Activated CD4-positive, alpha-beta T cell treated with anti-CD3 and anti-CD28 coated beads, Interleukin-2, amount 50 U/mL, for 48 hours (primary cell): Measurements from ENCODE around the gene PTPRN2.
"Not testable (repeated sequence)": the region's sequence is repeated elsewhere in the genome, so short reads cannot be mapped to it uniquely, and the experiment has no call there.

Source experiments
- DNase-seq, 2 experiments: peaks; one replicate each; pipeline ENCODE4 v3.0.0-alpha.2; 2020

Gene PTPRN2

GRCh38 chr7:158331826-158332450 lies 255.7 kb downstream of the PTPRN2 start:
- not testable (repeated sequence) for DNase-seq

- no peak for DNase-seq
These were observed 257.9 kb downstream of the PTPRN2 start for GRCh38 chr7:158329686-158330085.

- no peak for DNase-seq
These were observed 258.5 kb downstream of the PTPRN2 start for GRCh38 chr7:158329014-158329610.

- no peak for DNase-seq
These were observed 259.1 kb downstream of the PTPRN2 start for GRCh38 chr7:158328376-158329013.

- no peak for DNase-seq
These were observed 259.9 kb downstream of the PTPRN2 start for GRCh38 chr7:158327571-158328180.

GRCh38 chr7:158327012-158327411 lies 260.6 kb downstream of the PTPRN2 start:
- no peak for DNase-seq

GRCh38 chr7:158325530-158326381 lies 261.9 kb downstream of the PTPRN2 start:
- no peak for DNase-seq

- no peak for DNase-seq
These were observed 262.9 kb downstream of the PTPRN2 start for GRCh38 chr7:158324397-158325360.

GRCh38 chr7:158323741-158324396 lies 263.8 kb downstream of the PTPRN2 start:
- DNase-seq: no peak

GRCh38 chr7:158322616-158323530 lies 264.8 kb downstream of the PTPRN2 start:
- DNase-seq: no peak

- DNase-seq: no peak
These were observed 265.5 kb downstream of the PTPRN2 start for GRCh38 chr7:158321936-158322615.

- no peak for DNase-seq
These were observed 266.4 kb downstream of the PTPRN2 start for GRCh38 chr7:158321056-158321700.

GRCh38 chr7:158320328-158320727 lies 267.3 kb downstream of the PTPRN2 start:
- DNase-seq: no peak

- DNase-seq: no peak
These were observed 269.1 kb downstream of the PTPRN2 start for GRCh38 chr7:158318511-158318913.

- no peak for DNase-seq
These were observed 270.1 kb downstream of the PTPRN2 start for GRCh38 chr7:158317238-158318205.

- DNase-seq: no peak
These were observed 271.1 kb downstream of the PTPRN2 start for GRCh38 chr7:158316466-158317031.

GRCh38 chr7:158315881-158316280 lies 271.7 kb downstream of the PTPRN2 start:
- DNase-seq: no peak
